Testis (tissue), 3 donors: ENCODE data around the gene PLK3. TPM values are rescaled to one million over a fixed set of nuclear protein-coding genes. Genes with fewer than 3 reads are reported as not detected.

Source experiments
- DNase-seq: peaks from one replicate; pipeline ENCODE4 v3.0.0-alpha.2; 2019
- H3K27ac ChIP-seq, 2 donors: fragments of 200-600 bp; sonication (generic); one replicate each; pipeline ENCODE4 v1.5.1; 2019
- H3K27me3 ChIP-seq: fragments of 200-600 bp; sonication (generic); one replicate; pipeline ENCODE4 v1.5.1; 2019
- H3K36me3 ChIP-seq: fragments of 200-600 bp; sonication (generic); one replicate; pipeline ENCODE4 v1.5.1; 2017; ENCODE audit warnings: low read depth; ENCODE audit errors: missing control alignments
- H3K4me1 ChIP-seq: fragments of 200-600 bp; sonication (generic); one replicate; pipeline ENCODE4 v1.5.1; 2019
- H3K4me3 ChIP-seq, 2 donors: fragments of 200-600 bp; sonication (generic); one replicate each; pipeline ENCODE4 v1.5.1; 2017 to 2019
- H3K9me3 ChIP-seq: fragments of 200-600 bp; sonication (generic); one replicate; pipeline ENCODE4 v1.5.1; 2017
- POLR2A ChIP-seq: fragments of 450-650 bp; IDR thresholded peaks from one replicate; pipeline ENCODE4 v1.6.1; 2017; ENCODE audit warnings: antibody characterized with exemption, mild to moderate bottlenecking, moderate library complexity
- WGBS, 2 donors: methylation state at CpG; one replicate each; pipeline ENCODE4 v1.1.5; 2018; 5-methylcytosine and 5-hydroxymethylcytosine counted together
- intact Hi-C: fragments of 100-400 bp; cut with DNase I; formaldehyde crosslinking; loops from one replicate; pipeline ENCODE4 v1.15.1; 2023; ENCODE audit warnings: low total_unique reads
- polyA plus RNA-seq: library from polyadenylated mRNA; stranded (reverse); fragments of 350-450 nt; fragmentation: Illumina TruSeq; extraction: RNeasy Lipid Tissue Mini Kit (QIAGEN cat#74804); gene quantifications from one replicate; pipeline ENCODE4 v1.2.3, GENCODE V29; 2014; ENCODE audit warnings: low read depth, low replicate concordance; ENCODE audit not compliant: insufficient read depth
- total RNA-seq, 2 donors: library from RNA; depleted of rRNA; stranded (reverse); fragments of >200 nt; gene quantifications; one replicate each; pipeline ENCODE4 v1.2.3, GENCODE V29; 2016
- TF ChIP-seq, protein P1 (sequence below), 3 experiments: fragments of 450-650 bp in 2 of 3; fragments of 200-600 bp in 1 of 3; sonication (generic) in 1 of 3; IDR thresholded peaks; one replicate each; pipeline ENCODE4 v1.5.1; 2016 to 2019; ENCODE audit warnings: antibody characterized with exemption in 3 of 3, mild to moderate bottlenecking in 2 of 3, moderate library complexity in 1 of 3

PLK3 gene
- total and polyA plus RNA-seq, 3 donors from 2014 or later, result 7.2 to 17.2 (median 16.4) TPM

DNA sequence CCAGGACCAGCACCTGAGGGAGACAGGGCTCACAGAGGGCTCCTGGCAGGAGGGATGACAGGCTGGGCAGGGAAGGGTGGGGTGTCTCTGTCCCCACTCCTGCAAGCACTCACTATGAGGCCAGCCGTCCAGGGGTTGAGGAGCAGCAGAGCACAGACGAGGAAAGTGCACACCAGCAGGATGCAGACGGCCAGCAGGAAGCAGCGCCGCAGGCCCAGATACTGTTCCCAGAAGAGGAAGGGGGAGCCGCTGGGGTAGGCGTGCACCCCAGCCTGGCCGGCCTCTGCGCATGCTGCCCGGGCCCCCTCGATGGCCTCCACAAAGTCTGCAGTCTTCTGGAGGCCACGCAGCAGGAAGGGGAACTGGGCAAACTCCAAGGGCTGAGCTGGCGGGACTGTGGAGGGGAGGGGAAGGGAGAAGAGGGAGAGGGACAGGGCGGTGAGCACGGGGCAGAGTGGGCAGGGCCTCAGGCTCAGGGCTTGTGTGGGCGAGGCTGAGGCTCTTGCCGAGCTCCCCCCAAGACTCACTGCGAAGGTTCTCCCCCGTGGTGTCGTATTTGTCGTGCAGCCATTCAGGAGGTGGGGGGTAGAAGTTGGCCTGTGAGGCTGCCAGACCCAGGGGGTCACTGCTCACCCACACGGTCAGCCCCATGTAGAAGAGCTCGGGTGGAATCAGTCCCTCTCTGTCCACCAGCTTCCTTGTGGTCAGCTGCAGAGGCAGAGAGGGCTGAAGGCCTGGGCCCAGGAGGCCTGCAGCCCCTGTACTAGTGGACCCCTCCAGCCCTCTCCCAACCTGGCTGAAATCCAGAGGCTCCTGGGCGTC lies 26.4 kb downstream of the PLK3 start:
- DNase-seq, result peak; percentile 77
- TF ChIP-seq, protein P1, sequence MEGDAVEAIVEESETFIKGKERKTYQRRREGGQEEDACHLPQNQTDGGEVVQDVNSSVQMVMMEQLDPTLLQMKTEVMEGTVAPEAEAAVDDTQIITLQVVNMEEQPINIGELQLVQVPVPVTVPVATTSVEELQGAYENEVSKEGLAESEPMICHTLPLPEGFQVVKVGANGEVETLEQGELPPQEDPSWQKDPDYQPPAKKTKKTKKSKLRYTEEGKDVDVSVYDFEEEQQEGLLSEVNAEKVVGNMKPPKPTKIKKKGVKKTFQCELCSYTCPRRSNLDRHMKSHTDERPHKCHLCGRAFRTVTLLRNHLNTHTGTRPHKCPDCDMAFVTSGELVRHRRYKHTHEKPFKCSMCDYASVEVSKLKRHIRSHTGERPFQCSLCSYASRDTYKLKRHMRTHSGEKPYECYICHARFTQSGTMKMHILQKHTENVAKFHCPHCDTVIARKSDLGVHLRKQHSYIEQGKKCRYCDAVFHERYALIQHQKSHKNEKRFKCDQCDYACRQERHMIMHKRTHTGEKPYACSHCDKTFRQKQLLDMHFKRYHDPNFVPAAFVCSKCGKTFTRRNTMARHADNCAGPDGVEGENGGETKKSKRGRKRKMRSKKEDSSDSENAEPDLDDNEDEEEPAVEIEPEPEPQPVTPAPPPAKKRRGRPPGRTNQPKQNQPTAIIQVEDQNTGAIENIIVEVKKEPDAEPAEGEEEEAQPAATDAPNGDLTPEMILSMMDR (IDR thresholded peaks at IDR 0.05), result no peak
- TF ChIP-seq POLR2A, result no peak
- 50 to 63% methylated on average over 17 to 24 of the region's 24 CpGs for WGBS, 2 donors
- Histone ChIP-seq H3K4me1 (peaks cover 10% of the 10 kb centered on the region), H3K27me3 (no peaks in the 10 kb centered on the region), H3K9me3 (no peaks in the 10 kb centered on the region), H3K27ac (peak overlapping the region in 1 of 2 donors; percentile 66), H3K36me3 (no peaks in the 10 kb centered on the region), H3K4me3 (no peak overlapping the region)
- intact Hi-C loops, result no loop called here

DNA sequence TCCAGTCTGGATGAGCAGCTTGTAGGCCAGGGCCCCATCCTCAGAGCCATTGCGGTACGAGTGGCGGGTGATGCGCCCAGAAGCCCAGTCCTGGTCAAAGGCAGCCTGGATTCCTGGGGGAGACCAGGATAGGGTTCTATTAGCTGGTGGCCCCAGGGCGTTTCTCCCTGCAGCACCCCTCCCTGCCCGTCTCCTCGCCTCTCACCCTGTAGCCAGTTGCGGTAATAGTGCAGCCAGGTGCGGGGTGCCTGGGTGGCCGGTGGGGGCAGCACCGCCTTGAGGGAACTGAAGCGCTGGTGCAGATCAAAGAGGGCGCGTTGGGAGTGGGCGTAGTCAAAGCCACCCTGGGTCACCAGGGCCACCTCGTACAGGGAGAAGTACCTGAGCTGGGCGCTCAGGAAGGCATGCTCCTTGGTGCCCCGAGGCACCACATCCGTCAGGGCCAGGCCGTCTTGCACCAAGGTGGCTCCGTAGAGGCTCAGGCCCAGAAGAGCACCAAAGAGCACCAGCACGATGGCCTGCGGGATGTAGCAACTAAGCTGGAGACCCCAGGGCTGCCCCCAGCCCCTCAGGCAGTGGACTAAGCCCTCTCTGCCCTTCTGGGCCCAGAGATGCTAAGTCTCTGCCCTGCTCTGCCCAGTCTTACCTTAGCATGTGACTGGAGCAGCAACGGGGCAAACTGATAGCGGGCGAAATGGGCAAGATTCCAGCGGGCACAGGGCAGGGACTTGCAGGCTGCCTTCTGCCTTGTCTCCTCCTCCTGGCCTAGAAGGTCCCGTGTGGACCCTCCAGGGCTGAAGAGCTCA lies 27.2 kb downstream of the PLK3 start:
- Histone ChIP-seq H3K4me3 (no peak overlapping the region), H3K27me3 (no peaks in the 10 kb centered on the region), H3K36me3 (no peaks in the 10 kb centered on the region), H3K27ac (peak overlapping the region in 1 of 2 donors; percentile 66), H3K9me3 (no peaks in the 10 kb centered on the region), H3K4me1 (peaks cover 18% of the 10 kb centered on the region)
- no peak for TF ChIP-seq POLR2A
- TF ChIP-seq, protein P1 (IDR thresholded peaks at IDR 0.05), result peak in 1 of 3 experiments; percentile 3
- 87 to 92% methylated on average over 11 to 28 of the region's 28 CpGs for WGBS, 2 donors
- no peak for DNase-seq
- intact Hi-C loops, result no loop called here

DNA sequence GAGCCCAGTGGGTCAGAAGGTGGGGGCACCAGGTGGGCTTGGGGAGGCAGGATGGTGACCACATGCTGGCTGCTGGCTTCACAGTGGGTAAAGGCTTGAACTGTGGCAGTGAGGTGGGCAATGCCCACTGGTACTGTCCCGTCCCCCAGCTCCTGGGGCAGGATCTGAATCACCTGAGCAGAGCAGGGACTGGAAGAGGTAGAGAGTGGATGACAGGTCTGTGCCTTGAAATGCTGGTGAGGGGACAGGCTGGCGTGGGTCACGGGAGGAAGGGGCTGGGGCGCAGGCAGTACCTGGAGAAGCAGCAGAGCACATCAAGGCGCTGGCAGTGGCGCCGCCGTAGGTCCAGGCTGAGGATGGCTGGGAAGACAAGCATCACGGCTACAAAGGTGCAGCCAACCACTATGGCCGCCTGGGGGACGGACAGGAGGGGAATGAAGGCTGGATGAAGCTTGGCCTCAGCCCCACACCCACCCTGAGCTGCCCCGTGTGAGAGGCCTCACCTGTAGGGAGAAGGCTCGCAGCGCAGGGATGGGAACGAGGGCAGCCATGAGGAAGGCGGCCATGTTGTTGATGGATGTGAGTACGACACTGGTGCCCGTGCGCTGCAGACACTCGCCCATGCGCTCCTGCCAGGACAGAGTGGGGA lies 27.9 kb downstream of the PLK3 start:
- TF ChIP-seq POLR2A, result no peak
- TF ChIP-seq, protein P1 (IDR thresholded peaks at IDR 0.05), result no peak
- peaks cover 25% of the 10 kb centered on the region for H3K4me1 ChIP-seq
- intact Hi-C loops, result no loop called here
- WGBS, 2 donors, result 91 to 92% methylated on average over 20 to 21 of the region's 21 CpGs
- H3K36me3 ChIP-seq, result no peaks in the 10 kb centered on the region
- H3K4me3 ChIP-seq, result no peak overlapping the region
- H3K27ac ChIP-seq, result no peak overlapping the region
- DNase-seq, result no peak
- no peaks in the 10 kb centered on the region for H3K27me3 ChIP-seq
- H3K9me3 ChIP-seq, result no peaks in the 10 kb centered on the region

DNA sequence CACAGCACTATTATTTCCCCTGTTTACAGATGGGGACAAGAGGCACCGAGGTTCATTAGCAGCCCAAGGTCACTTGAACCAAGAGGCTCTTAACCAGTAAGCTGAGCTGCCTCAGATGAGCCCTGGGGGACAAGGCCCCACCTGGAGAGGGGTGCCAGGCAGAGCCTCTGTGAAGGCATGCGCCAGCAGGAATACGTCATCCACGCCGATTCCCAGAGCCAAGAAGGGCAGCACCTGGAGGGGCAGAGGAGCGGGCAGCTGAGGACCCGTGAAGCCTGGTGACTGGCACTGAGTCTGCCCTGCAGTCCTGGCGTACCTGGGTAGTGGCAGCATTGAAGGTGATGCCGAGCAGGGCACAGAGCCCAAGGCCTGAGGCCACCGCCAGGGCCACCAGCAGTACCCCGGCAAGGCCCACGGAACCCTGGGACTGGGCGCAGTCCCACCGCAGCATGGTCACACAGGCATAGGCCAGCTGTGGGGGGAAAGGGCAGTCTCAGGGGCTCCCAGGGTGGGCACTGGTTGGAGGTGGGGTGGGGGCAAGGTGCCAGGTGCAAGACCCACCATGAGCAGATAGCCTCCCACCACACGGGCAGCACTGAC lies 28.8 kb downstream of the PLK3 start:
- TF ChIP-seq POLR2A, result no peak
- TF ChIP-seq, protein P1 (IDR thresholded peaks at IDR 0.05), result no peak
- Histone ChIP-seq H3K4me3 (no peak overlapping the region), H3K27ac (no peak overlapping the region), H3K27me3 (no peaks in the 10 kb centered on the region), H3K36me3 (no peaks in the 10 kb centered on the region), H3K9me3 (no peaks in the 10 kb centered on the region), H3K4me1 (peaks cover 34% of the 10 kb centered on the region)
- no peak for DNase-seq
- intact Hi-C loops, result no loop called here
- WGBS, 2 donors, result 76 to 94% methylated on average over 9 to 12 of the region's 15 CpGs
